Activated naive CD4-positive, alpha-beta T cell treated with anti-CD3 and anti-CD28 coated beads, Interleukin-2, amount 10 ng/mL, durations not matched to agents 7 days and 5 days (primary cell): ENCODE data around the gene ATP5F1A.

Source experiments
- CTCF ChIA-PET: fragments of 350-600 bp; sonication (Branson Sonifier 250); formaldehyde crosslinking; loops from one replicate; lab custom pipeline; 2021; ENCODE audit warnings: antibody characterized with exemption; lab: Charles Lee
- DNase-seq: peaks from one replicate; pipeline ENCODE4 v3.0.0-alpha.2; 2020
- H3K27ac Mint-ChIP-seq: one replicate; pipeline ENCODE4 v1.8.0; 2021; ENCODE audit warnings: mild to moderate bottlenecking, moderate library complexity, mixed read lengths
- H3K27me3 Mint-ChIP-seq: one replicate; pipeline ENCODE4 v1.8.0; 2021; ENCODE audit warnings: mild to moderate bottlenecking, mixed read lengths
- H3K36me3 Mint-ChIP-seq: one replicate; pipeline ENCODE4 v1.8.0; 2021; ENCODE audit warnings: mixed read lengths
- H3K4me1 Mint-ChIP-seq: one replicate; pipeline ENCODE4 v1.8.0; 2021; ENCODE audit warnings: mixed read lengths
- H3K4me3 Mint-ChIP-seq: one replicate; pipeline ENCODE4 v1.8.0; 2021; ENCODE audit warnings: mild to moderate bottlenecking, moderate library complexity, mixed read lengths
- H3K9me3 Mint-ChIP-seq: one replicate; pipeline ENCODE4 v1.8.0; 2021; ENCODE audit warnings: mixed read lengths

The ATP5F1A gene

DNA sequence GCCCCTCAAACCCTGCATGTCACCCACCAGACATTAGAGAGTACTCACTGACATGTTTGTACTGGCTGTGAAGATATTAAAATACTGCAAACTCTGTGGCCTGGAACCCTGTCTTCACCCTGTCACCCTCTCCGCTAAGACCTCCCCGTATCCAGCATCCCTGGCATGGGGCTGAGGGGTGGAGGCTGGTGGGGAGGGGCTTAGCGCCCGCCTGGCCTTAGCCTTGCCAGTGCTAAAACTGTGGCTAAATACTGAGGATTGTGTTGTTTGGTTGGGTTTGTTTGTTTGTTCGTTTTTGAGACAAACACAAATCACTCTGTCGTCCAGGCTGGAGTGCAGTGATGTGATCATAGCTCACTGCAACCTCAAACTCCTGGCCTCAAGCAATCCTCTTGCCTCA lies 27.9 kb downstream of the ATP5F1A start:
- H3K4me3 Mint-ChIP-seq = peak overlapping the region; percentile 75
- H3K4me1 Mint-ChIP-seq = peaks cover 27% of the 10 kb centered on the region
- H3K27ac Mint-ChIP-seq = no peak overlapping the region

DNA sequence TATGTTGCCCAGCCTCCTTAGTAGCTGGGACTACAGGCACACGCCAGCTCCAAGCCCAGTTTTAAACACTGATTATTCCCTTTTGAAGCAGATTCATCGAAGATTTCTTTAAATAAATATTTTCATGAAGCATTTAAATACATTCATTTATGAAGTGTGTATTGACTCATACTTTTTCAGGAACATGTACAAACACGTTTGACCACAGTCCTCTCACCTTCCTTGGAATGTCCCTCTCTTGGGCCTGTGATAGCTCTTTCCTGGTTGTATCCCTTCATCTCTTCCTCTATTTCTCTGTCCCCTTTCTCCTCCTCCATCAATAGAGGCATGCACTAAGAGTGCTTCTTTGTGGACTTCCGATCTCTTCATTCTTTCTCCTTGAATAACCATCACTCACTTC lies 28.6 kb downstream of the ATP5F1A start:
- Mint-ChIP-seq H3K36me3 (no peaks in the 10 kb centered on the region), H3K4me1 (peaks cover 27% of the 10 kb centered on the region), H3K4me3 (no peak overlapping the region)

More for the DNA sequence above, 27.9 kb downstream of the ATP5F1A start:
- no peak for DNase-seq
- CTCF ChIA-PET = interaction anchor here (0.9 kb wide), 1 partner anchor 34 kb away, joined by 3 read pairs; no protein-coding TSS in a partner anchor
- Mint-ChIP-seq H3K27me3 (peaks cover 12% of the 10 kb centered on the region), H3K36me3 (no peaks in the 10 kb centered on the region), H3K9me3 (no peaks in the 10 kb centered on the region)

DNA sequence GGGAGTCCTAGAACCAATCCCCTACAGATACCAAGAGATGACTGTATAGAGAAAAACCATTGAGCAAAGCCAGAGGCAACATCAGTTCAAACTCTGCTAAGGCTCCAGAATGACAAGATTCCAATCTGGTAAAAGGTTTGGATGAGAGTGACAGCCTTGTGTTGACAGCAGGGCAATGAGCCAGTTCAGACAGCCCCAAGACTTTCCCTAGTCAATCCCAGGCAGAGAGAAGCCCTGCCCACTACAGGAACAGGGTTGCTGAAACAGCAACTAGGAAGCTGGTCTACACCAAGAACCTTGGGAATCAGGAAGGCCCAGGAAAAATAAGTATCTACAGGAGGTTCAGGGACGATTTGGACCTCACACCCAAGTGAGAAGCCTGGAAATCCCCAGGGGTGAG lies 29.3 kb downstream of the ATP5F1A start:
- CTCF ChIA-PET = interaction anchor here (2.0 kb wide), 1 partner anchor 13 kb away, joined by 6 read pairs; no protein-coding TSS in a partner anchor
- Mint-ChIP-seq H3K27ac (no peak overlapping the region), H3K4me3 (no peak overlapping the region), H3K9me3 (no peaks in the 10 kb centered on the region), H3K36me3 (no peaks in the 10 kb centered on the region), H3K4me1 (peaks cover 25% of the 10 kb centered on the region), H3K27me3 (peaks cover 12% of the 10 kb centered on the region)
- DNase-seq = no peak

More for the DNA sequence above, 28.6 kb downstream of the ATP5F1A start:
- DNase-seq = no peak
- no peaks in the 10 kb centered on the region for H3K9me3 Mint-ChIP-seq
- H3K27me3 Mint-ChIP-seq = peaks cover 12% of the 10 kb centered on the region
- CTCF ChIA-PET = interaction anchor here (0.7 to 0.9 kb wide), 2 partner anchors 33 to 382 kb away, joined by 3 read pairs; no protein-coding TSS in a partner anchor
- no peak overlapping the region for H3K27ac Mint-ChIP-seq

DNA sequence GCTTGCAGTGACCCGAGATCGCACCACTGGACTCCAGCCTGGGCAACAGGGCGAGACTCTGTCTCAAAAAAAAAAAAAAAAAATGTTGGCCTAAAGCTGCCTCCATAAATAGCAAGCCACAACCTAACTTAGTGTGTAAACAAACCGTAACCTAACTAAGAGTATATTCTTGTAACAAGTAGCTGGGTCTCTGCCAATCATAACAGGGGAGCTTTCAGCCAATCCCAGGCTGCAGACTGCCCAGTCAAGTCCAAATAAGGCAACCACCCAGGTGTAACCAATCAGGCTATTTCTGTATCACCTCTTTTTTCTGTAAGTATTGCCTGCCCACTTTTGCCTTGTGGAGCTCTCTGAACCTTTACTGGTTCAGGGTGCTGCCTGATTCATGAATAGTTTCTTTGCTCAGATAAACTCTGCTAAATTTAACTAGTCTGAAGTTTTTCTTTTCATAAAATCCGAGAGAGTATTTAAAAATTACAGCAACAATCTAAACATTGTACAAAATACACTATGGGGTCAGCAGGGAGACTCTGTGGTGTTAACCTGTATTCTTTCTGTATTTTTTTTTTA lies 30.6 kb downstream of the ATP5F1A start:
- H3K4me1 Mint-ChIP-seq = peaks cover 16% of the 10 kb centered on the region
- H3K27me3 Mint-ChIP-seq = peaks cover 12% of the 10 kb centered on the region
- no peak overlapping the region for H3K4me3 Mint-ChIP-seq
- H3K36me3 Mint-ChIP-seq = no peaks in the 10 kb centered on the region
- CTCF ChIA-PET = interaction anchor here (0.6 to 2.0 kb wide), 2 partner anchors 12 to 398 kb away, joined by 3 to 6 read pairs; no protein-coding TSS in a partner anchor
- H3K27ac Mint-ChIP-seq = no peak overlapping the region
- DNase-seq = no peak
- H3K9me3 Mint-ChIP-seq = no peaks in the 10 kb centered on the region

DNA sequence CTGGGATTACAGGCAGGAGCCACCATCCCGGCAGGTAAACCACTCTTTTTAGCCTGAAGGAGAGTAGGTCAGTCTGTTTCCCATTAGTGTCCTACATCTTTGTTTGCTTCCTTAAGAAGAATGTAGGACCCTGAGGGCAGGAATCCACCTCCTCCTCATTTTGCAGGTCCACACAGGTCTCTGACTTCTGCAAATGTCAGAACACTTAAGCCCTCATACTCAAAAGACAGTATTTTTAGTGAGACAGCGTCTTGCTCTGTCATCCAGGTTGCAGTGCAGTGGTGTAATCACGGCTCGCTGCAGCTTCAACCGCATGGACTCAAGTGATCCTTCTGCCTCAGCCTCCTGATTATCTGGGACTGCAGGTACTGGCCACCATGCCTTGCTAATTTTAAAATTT lies 35.3 kb downstream of the ATP5F1A start:
- CTCF ChIA-PET = no interaction called here
- Mint-ChIP-seq H3K4me1 (peaks cover 2% of the 10 kb centered on the region), H3K36me3 (no peaks in the 10 kb centered on the region), H3K9me3 (no peaks in the 10 kb centered on the region), H3K27me3 (no peaks in the 10 kb centered on the region), H3K27ac (no peak overlapping the region), H3K4me3 (no peak overlapping the region)
- DNase-seq = no peak

DNA sequence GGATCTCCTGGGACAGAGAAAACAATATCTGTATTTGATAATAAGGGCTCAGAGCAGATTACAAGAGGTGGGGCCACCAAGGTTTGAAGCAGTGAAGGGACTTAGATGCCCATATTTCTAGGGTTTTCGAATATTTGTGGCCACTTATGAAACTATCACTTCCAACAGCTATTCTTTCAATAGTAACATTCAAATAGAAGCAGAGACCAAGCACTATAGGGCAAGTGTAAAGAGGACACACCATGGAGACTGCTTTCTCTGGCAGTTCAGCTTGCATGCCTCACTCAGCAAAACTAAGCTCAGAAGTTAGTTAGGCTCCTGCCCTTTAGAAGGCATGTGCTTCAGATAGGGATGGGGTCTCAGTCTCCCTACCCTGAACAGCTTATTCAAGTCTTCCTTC lies 36.3 kb downstream of the ATP5F1A start:
- no peaks in the 10 kb centered on the region for H3K4me1 Mint-ChIP-seq
- no peak overlapping the region for H3K4me3 Mint-ChIP-seq
- no peak overlapping the region for H3K27ac Mint-ChIP-seq
- CTCF ChIA-PET = interaction anchor here (0.6 to 1.2 kb wide), 2 partner anchors 12 to 374 kb away, joined by 3 read pairs; no protein-coding TSS in a partner anchor
- no peaks in the 10 kb centered on the region for H3K9me3 Mint-ChIP-seq
- no peaks in the 10 kb centered on the region for H3K27me3 Mint-ChIP-seq
- H3K36me3 Mint-ChIP-seq = no peaks in the 10 kb centered on the region
- DNase-seq = no peak

DNA sequence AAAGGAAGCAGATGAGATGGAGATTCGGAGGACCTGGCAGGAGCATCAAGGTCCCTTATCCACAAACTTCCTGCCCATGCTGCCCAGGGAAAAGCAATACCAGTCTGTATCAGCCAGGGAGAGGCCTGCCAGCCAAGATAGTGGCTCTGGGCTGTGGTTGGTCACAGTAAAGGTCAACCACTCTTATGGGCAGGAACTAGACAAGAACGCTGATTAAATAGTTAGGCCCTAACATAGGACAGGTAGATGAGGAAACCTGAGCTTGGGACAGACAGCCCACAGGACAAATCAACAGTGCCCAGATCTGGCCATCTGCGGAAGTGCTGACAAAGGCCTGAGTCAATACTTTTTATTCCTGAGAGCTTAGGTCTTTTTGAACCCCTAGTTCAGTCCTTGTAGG lies 36.7 kb downstream of the ATP5F1A start:
- Mint-ChIP-seq H3K36me3 (no peaks in the 10 kb centered on the region), H3K4me3 (no peak overlapping the region), H3K4me1 (peaks cover under 1% of the 10 kb centered on the region), H3K27me3 (no peaks in the 10 kb centered on the region), H3K9me3 (no peaks in the 10 kb centered on the region), H3K27ac (no peak overlapping the region)
- CTCF ChIA-PET = interaction anchor here (0.6 to 1.2 kb wide), 2 partner anchors 12 to 374 kb away, joined by 3 read pairs; no protein-coding TSS in a partner anchor
- no peak for DNase-seq

DNA sequence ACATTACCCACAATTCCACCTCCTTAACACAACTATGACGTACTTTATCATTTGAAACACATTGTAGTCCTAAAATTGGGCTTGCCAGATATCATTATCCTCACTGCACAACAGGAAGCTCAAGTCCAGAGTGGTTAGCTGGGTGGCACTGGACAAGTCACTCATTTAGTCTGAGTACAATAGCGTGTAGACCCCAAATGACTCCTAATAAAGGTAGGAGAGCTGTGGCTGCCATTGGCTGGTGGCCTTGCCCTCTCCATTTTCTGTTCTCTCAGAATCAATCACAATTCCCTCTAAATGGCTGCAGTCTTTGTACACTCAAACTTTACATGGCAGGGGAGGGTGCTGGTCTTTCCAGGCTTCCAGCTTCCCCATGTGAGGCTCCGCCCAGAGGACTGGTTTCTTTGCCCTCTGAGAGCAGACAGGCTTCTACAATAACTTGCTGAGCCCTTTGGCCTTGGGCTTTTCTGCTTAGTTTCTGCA lies 37.7 kb downstream of the ATP5F1A start:
- no peaks in the 10 kb centered on the region for H3K9me3 Mint-ChIP-seq
- H3K27me3 Mint-ChIP-seq = no peaks in the 10 kb centered on the region
- H3K4me1 Mint-ChIP-seq = peaks cover 10% of the 10 kb centered on the region
- no peak for DNase-seq
- no peak overlapping the region for H3K4me3 Mint-ChIP-seq
- no peaks in the 10 kb centered on the region for H3K36me3 Mint-ChIP-seq
- no peak overlapping the region for H3K27ac Mint-ChIP-seq
- CTCF ChIA-PET = no interaction called here

DNA sequence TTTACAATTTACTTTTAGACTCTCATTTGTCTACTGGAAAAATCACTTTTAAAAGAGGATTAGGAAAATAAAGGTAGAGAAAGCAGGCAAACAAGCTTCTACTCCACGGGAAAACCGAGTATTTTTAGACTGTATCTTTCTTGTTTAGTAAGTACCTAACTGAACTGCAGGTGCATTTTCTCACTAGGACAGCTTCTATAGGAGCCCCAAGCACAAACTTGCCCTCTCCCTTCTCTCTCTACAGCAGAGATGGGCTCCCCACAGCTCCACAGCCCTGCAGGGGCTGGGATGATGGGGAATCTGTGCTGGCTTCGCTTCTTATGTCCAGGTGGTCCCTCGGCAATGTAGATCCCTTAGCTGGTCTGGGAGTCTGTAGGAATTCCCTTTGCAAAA lies 42.3 kb downstream of the ATP5F1A start:
- Mint-ChIP-seq H3K4me1 (peaks cover 29% of the 10 kb centered on the region), H3K9me3 (no peaks in the 10 kb centered on the region), H3K27me3 (no peaks in the 10 kb centered on the region), H3K27ac (peak overlapping the region; percentile 38), H3K36me3 (no peaks in the 10 kb centered on the region), H3K4me3 (no peak overlapping the region)
- no peak for DNase-seq
- CTCF ChIA-PET = interaction anchor here (0.7 to 2.5 kb wide), 4 partner anchors 12 to 602 kb away, joined by 3 to 18 read pairs (median 4); no protein-coding TSS in a partner anchor

DNA sequence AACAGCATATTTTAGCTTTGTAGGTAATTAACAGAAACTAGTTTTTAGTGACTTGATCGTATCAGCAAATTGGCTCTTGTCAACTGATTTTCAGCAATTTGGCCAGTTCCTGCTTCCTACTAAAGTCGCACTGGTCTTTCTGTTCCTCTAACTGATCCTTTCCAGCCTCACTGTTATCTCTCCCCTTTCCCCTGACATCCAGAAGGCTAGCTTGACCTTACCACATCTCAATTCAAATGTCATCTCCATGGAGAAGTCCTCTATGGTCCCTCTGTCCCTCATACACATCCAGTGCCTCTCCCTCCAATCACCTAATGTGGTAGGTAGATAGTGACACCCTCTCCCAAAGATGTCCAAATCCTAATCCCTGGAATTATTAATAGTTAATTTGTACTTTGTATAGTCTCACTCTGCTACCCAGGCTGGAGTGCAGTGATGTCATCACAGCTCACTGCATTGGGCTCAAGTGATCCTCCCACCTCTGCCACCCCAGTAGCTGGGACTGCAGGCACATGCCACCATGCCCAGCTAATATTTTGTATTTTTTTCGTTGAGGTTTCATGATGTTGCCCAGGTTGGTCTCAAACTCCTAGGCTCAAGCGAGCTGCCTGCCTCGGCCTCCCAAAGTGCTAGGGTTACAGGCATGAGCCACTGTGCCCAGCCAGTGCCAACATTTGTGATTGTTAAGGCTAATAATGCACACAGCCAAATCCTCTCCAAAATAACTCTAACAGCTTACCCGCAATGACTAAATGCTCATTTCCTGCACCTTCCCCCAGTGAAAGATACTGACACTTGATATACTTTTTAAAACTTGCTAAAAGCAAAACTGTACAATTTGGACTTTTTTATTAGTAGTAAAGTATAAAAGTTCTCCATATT lies 42.9 kb downstream of the ATP5F1A start:
- peaks cover 29% of the 10 kb centered on the region for H3K4me1 Mint-ChIP-seq
- H3K9me3 Mint-ChIP-seq = no peaks in the 10 kb centered on the region
- DNase-seq = no peak
- no peaks in the 10 kb centered on the region for H3K27me3 Mint-ChIP-seq
- H3K27ac Mint-ChIP-seq = peak overlapping the region; percentile 38
- H3K36me3 Mint-ChIP-seq = no peaks in the 10 kb centered on the region
- CTCF ChIA-PET = interaction anchor here (0.7 to 2.5 kb wide), 3 partner anchors 13 to 23 kb away, joined by 3 to 18 read pairs (median 6); no protein-coding TSS in a partner anchor
- H3K4me3 Mint-ChIP-seq = no peak overlapping the region

DNA sequence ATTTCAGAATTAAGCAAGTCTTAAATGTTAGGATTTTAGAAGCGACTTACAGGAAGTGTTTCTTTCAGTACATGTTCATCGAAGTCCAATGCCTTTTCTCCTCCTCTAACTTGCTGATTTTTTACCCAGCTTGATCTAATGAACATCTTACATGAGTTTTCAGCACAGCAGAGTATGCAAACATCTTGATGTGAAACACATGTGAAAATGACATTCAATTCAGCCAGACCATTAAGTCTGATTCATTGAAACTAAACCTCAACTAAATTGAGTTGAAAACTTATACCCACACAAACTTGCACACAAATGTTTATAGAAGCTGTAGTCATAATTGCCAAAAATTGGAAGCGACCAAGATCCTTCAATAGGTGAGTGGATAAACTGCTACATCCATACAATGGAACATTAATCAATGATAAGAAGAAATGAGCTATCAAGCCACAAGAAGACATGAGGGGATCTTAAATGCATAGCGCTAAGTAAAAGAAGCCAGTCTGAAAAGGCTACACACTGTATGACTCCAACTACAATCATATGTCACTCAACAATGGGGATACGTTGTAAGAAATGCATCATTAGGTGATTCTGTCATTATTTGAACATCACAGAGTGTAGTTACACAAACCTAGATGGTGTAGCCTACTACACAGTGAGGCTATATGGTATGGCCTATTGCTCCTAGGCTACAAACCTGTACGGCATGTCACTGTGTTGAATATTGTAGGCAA lies 44.6 kb downstream of the ATP5F1A start:
- H3K27ac Mint-ChIP-seq = no peak overlapping the region
- CTCF ChIA-PET = interaction anchor here (0.6 to 2.5 kb wide), 3 partner anchors 11 to 26 kb away, joined by 3 to 18 read pairs (median 3); no protein-coding TSS in a partner anchor
- no peak overlapping the region for H3K4me3 Mint-ChIP-seq
- H3K9me3 Mint-ChIP-seq = no peaks in the 10 kb centered on the region
- peaks cover 29% of the 10 kb centered on the region for H3K4me1 Mint-ChIP-seq
- DNase-seq = no peak
- no peaks in the 10 kb centered on the region for H3K36me3 Mint-ChIP-seq
- no peaks in the 10 kb centered on the region for H3K27me3 Mint-ChIP-seq

DNA sequence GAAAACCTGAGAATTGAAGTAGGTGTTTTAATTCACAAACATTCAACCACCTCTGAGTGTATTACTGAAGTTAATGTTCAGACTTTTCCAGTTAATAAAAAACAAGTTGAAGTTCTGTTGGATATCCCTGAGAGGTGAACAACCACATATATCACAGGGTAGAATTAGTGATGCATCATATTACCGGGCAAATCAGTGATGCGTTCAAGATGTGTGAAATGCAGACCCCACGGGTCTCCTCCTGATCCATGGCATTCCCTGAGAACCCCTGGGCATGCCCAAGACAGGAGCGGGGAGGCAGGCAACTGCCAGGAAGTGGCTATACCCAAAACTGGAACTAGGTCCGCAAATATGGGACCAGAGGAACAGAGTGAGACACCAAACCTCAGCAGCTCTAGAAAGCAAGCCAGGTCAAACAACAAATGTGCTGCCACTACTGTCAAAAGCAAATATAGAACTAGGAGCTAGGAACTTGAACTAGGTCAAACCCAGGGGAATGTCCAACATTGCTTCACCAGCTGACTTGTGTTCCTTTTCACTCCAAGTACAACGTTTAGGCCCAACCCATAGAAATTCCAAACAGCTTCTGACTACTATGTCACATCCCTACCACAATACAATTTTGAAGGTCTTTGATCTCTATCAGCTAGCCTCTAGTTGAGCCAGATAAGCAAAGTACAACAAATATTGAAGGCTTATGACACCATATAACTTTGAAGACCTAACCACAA lies 46.2 kb downstream of the ATP5F1A start:
- H3K4me1 Mint-ChIP-seq = peaks cover 29% of the 10 kb centered on the region

DNA sequence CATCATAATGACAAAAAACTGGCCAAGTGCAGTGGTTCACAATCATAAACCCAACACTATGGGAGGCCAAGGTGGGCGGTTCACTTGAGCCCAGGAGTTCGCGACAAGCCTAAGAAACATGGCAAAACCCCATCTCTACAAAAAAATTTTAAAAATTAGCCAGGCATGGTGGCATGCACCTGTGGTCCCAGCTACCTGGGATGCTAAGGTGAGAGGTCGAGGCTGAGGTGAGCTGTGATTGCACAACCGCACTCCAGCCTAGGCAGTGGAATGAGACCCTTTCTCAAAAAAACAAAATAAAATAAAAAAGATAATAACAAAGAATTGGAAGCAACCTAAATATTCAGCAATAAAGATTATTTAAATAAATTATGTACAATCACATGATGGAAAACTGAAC lies 47.8 kb downstream of the ATP5F1A start:
- Mint-ChIP-seq H3K27ac (no peak overlapping the region), H3K4me1 (peaks cover 17% of the 10 kb centered on the region), H3K9me3 (peaks cover under 1% of the 10 kb centered on the region), H3K4me3 (no peak overlapping the region), H3K36me3 (peaks cover under 1% of the 10 kb centered on the region), H3K27me3 (no peaks in the 10 kb centered on the region)
- DNase-seq = no peak
- CTCF ChIA-PET = no interaction called here

More for the DNA sequence above, 46.2 kb downstream of the ATP5F1A start:
- no peaks in the 10 kb centered on the region for H3K27me3 Mint-ChIP-seq
- no peak for DNase-seq
- H3K36me3 Mint-ChIP-seq = no peaks in the 10 kb centered on the region
- CTCF ChIA-PET = no interaction called here
- H3K4me3 Mint-ChIP-seq = no peak overlapping the region
- no peak overlapping the region for H3K27ac Mint-ChIP-seq
- no peaks in the 10 kb centered on the region for H3K9me3 Mint-ChIP-seq
